ENCODE measurements around the gene GRAMD1A.

Gene GRAMD1A

GRCh38 chr19:35006342-35006998 lies 6.3 kb downstream of the GRAMD1A start:
- no peak for TF ChIP-seq GATA2 (IDR thresholded peaks at IDR 0.05; ENCODE audit: low read depth, low read length)
- no peak for TF ChIP-seq GATA3 (IDR thresholded peaks at IDR 0.05; ENCODE audit: low read depth, low read length)

- TF ChIP-seq GATA2 (IDR thresholded peaks at IDR 0.05; ENCODE audit: low read depth, low read length): no peak
- TF ChIP-seq GATA3 (IDR thresholded peaks at IDR 0.05; ENCODE audit: low read depth, low read length): no peak
These were observed 6.9 kb downstream of the GRAMD1A start for GRCh38 chr19:35006999-35007365.

- TF ChIP-seq GATA2 (IDR thresholded peaks at IDR 0.05; ENCODE audit: low read depth, low read length) (no peak), GATA3 (IDR thresholded peaks at IDR 0.05; ENCODE audit: low read depth, low read length) (no peak)
These were observed 8.8 kb downstream of the GRAMD1A start for GRCh38 chr19:35008891-35009341.

DNA sequence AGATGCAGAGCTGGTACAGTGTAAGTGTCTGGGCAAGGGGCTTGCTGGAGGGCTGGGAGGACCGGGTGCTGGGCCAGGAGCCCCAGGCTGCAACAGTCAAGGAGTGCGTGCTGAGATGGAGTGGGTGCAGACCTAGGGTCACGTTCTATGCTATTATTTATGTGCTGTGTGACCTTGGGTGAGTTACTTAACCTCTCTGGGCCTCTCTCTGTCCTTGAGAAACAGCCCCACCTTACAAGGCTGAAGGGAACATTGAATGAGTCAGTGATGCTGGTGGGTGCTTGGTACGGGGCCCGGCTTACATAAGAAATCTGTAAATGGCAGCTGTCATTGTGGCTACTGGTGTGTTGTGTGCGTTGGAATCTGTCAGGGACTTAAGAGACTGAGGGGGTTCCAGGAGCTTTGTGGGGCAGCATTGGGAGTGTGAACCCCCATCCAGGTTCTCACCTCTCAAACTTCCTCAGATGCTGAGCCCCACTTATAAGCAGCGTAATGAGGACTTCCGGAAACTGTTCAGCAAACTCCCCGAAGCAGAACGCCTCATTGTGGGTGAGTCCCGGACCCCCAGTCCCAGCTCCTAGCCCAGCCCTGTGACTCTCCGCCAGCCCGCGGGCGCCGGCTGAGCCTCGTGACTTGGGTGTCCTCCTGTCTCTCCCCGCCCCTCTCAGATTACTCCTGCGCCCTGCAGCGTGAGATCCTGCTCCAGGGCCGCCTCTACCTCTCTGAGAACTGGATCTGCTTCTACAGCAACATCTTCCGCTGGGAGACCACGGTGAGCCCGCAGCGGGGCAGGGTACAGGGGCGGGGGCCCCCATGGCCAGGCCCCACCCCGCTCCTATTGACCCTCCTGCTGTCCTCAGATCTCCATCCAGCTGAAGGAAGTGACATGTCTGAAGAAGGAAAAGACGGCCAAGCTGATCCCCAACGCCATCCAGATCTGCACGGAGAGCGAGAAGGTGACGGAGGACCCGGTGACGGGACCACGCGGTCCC lies 9.6 kb downstream of the GRAMD1A start:
- TF ChIP-seq GATA2 (IDR thresholded peaks at IDR 0.05; ENCODE audit: low read depth, low read length) (no peak), GATA3 (IDR thresholded peaks at IDR 0.05; ENCODE audit: low read depth, low read length) (no peak)

DNA sequence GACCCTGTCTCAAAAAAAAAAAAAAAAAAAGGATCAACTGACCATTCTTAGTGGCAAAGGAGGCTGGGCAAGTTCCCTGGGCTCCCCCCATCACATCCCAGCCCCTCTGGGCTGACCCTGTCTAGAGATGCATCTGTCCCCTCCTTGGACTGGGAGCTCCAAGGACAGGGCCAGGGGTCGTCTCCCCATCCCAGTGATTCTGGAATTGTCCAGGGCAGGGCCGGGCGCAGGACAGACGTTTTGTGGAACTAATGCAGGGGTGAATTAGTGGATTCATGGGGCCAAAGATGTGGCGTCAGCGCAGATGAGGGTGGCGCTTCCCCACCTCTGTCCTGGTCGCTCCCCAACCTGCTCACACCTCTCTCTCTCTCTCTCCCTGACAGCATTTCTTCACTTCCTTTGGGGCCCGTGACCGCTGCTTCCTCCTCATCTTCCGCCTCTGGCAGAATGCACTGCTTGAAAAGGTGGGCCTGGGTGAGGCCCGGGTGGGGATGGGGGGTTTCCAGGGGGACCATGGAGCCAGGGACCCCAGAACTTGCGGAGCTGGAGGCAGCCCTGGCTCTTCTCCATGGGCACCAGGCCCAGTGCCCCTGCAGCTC lies 11.1 kb downstream of the GRAMD1A start:
- TF ChIP-seq GATA2 (IDR thresholded peaks at IDR 0.05; ENCODE audit: low read depth, low read length) (no peak), GATA3 (IDR thresholded peaks at IDR 0.05; ENCODE audit: low read depth, low read length) (no peak)

DNA sequence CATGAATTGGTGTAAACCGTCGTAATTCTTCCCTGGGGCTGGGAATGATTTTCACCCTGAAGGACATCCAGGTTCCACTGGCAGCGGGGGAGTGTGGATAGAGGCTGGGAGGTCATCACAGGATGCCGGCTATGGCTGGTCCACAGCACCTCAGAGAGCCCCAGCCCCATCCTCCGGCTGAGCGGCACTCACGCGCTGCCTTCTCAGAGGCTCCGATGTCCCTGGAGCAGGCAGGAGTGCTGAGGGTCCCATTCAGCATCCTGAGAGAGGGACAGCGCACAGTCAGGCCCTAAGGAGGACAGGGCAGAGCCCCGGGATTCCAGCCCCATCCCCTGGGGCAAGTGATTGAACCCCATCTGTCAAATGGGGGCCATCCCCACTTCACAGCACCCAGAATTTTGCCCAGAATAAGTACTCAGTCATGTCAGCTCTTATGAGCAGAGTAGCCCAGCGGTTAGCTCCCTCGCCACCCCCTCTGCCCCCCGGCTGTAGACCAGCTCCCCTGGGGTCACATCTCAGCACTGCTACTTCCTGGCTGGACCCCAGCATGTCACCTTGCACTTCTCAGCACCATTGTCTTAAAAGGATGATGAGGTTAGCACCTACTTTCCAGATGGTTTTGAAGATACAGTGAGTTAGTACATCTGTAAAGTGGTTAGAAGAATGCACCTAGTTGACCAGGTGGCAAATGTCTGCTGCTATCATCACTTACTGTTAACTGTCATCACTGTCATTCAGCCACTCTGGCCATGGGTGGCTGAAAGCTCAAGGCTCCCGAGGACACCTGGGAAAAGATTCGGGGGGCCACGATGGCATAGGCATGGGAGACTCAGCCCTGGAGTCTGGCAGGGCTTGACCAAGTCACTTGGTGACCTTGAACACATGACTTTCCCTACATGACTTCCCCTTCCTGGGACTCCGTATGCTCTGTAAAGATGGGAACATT lies 11.9 kb downstream of the GRAMD1A start:
- no peak for TF ChIP-seq GATA2 (IDR thresholded peaks at IDR 0.05; ENCODE audit: low read depth, low read length)
- no peak for TF ChIP-seq GATA3 (IDR thresholded peaks at IDR 0.05; ENCODE audit: low read depth, low read length)

- TF ChIP-seq GATA3 (IDR thresholded peaks at IDR 0.05; ENCODE audit: low read depth, low read length): no peak
- TF ChIP-seq GATA2 (IDR thresholded peaks at IDR 0.05; ENCODE audit: low read depth, low read length): no peak
These were observed 13.1 kb downstream of the GRAMD1A start for GRCh38 chr19:35013041-35013819.

DNA sequence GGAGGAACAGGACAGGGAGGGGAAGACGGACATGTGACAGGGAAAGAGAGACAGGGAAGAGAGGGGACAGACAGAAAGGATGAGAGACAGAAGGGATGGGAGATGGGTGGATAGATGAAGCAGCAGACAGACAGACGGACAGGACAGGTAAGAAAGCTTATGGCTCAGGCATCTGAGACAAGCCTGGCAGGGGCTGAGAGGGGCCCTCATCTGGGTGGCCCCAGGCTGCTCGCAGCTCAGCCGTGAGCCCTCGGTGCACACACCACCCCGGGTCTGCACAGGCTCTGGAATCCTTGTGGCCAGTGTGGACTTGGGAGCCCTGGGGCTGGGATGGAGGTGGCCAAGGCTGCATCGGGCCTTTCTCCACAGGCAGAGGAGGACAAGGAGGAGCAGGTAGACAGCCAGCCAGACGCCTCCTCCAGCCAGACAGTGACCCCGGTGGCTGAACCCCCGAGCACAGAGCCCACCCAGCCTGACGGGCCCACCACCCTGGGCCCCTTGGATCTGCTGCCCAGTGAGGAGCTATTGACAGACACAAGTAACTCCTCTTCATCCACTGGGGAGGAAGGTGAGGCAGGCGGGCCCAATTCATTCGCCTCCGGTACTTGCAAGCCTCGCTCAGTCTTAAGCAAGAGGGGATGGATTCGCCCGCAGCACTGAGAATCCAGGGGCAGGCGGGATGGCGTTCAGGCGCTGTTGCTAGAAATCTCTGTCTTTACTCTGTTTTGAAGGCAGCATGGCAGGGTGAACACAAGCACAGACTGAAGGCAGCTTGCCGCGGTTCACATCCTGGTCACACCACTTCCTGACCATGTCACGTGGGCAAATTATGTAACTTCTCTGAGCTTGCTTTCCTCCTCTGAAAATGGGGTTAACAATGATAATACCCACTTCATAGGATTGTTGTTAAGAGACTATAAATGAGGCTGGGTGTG lies 14.0 kb downstream of the GRAMD1A start:
- no peak for TF ChIP-seq GATA3 (IDR thresholded peaks at IDR 0.05; ENCODE audit: low read depth, low read length)

DNA sequence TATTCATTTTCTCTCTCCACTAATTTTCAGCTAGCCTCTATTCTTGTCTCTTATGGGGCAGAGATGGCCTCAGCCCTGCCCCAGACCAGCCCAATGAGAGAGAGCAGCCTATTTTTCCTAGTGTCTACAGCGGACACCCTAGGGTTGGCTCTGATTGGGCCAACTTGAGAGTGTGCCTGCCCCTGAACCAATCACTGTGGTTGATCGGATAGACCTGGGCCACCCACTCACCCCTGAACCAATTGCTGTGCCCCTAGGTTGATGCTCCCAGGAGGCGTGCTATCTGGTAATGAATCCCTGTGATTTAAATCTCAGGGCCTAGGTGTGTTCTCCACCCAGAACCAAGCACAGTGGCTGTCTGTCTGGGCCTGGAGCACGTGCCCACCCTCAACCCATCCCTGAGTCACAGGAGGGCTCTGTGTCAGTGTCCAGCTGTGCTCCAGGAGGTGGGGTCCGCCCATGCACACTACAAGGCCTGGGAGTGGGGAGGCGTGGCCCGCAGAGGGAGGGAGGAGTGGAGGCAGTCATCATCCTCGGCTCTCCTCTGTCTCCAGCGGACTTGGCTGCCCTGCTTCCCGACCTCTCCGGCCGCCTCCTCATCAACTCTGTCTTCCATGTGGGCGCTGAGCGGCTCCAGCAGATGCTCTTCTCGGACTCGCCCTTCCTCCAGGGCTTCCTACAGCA lies 15.3 kb downstream of the GRAMD1A start:
- TF ChIP-seq GATA3 (IDR thresholded peaks at IDR 0.05; ENCODE audit: low read depth, low read length) (no peak), GATA2 (IDR thresholded peaks at IDR 0.05; ENCODE audit: low read depth, low read length) (no peak)

- TF ChIP-seq GATA3 (IDR thresholded peaks at IDR 0.05; ENCODE audit: low read depth, low read length) (no peak), GATA2 (IDR thresholded peaks at IDR 0.05; ENCODE audit: low read depth, low read length) (no peak)
These were observed 15.8 kb downstream of the GRAMD1A start for GRCh38 chr19:35015954-35016351.

DNA sequence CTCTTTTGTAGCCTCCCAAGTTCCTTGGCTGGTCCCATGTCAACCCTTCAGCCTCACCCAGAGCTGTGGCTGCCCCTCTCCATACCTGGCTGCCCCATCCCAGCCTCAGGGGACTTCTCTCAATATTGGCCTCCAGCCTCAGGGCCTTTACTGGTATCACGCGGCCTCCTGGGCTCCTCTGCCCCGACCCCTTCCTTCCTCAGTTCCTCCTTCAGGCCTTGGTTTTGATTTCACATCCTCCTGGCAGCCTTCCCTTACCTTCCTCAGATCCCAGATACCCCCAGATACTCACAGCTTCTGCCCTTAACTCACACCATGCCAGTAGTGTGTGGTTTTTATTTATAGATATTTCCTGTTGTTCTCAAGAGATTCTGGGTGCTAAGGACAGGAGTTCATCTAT lies 17.4 kb downstream of the GRAMD1A start:
- TF ChIP-seq GATA2 (IDR thresholded peaks at IDR 0.05; ENCODE audit: low read depth, low read length): no peak
- no peak for TF ChIP-seq GATA3 (IDR thresholded peaks at IDR 0.05; ENCODE audit: low read depth, low read length)

All from SH-SY5Y (cell line).